Measurements from ENCODE around the gene CLDN6.
"Not testable (repeated sequence)": the region's sequence is repeated elsewhere in the genome, so short reads cannot be mapped to it uniquely, and the experiment has no call there.

Gene CLDN6

DNA sequence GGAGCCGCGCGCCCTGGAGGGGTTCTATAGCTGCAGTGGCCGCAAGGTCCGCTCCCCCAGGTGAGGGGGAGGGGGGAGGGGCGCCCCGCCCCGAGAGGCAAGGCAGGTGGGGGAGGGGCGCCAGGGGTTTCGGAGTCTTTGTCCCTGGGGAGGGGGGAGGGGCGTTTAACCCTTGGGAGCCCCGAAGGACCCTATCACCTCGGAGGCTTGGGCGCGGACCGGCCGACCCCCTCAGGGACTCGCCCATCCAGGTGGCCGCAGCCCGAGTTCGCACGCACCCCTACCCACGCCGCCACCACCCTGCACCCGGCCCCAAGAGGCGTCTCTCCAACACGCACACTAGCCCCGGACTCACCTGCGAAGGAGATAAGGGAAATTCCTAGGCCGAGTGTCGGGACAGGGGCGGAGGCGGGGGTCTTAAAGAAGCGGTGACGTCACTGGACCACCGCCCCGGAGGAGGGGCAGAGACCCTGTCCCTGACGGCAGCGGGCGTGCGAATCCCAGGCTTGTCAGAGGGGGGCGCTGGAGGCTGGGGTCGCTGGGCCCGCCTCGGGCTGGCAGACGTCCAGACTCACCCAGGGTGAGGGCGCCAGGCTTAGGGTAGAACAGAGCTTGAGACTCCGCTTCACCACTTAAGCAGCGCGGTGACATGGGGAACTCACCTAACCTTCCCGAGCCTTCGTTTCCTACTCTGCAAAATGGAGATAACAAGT is at the start of gene CLDN6:
Gene CLDN6 (minus strand): TSS at position 390 of the 713 bp plus-strand sequence. CDS start 2,162 bp downstream, outside the sequence.
- peak; percentile 51 for DNase-seq (ENCODE audit: low spot score)

DNA sequence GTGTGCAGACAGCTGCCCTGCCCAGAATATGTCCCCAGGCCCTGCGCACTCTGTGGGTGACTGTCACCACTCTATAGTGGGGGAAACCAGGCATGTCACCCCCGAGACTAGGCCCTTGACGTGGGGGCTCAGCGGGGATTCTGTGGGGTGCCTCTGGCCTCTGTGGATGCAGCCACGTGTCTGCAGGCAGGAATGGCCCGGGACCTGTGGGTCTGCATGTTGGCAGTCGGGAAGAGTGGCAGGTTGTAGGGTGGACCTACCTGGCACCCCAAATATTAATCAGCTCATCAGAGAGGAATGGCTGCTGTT is 48.4 kb upstream of the CLDN6 start:
- no peak for DNase-seq (ENCODE audit: low spot score)

DNA sequence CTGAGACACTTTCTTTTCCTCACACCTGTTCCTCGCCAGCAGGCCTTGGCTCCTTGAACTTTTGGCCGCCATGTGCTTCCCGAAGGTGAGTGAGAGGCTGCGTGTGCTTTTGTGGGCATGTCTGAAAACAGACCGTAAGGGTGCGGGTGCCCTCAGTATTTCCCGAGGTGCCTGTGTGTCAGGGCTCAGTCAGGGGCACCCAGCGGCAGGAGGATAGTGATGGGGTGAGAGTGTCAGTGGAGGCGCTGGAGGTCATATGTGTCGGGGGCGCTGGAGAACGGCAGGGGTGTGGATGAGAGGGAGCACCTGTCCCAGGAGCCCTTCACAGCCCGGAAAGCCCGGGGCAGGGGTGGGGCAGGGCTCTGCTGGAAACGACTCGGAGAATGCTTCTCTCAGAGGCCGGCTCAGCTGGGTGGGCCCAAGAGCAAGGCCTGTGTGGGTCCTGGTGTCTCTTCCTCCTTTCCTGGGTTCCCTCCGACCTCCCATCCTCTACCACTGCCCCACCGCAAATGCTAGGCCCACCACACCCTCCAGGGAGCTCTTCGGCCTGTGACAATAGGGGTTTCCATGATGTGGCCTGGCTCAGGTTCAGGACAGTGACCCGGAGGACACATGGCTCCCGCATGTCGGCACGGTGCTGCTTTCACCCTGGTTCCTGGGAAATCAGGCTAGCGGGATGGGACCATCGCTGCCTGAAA is 47.9 kb upstream of the CLDN6 start:
- no peak for DNase-seq (ENCODE audit: low spot score)

DNA sequence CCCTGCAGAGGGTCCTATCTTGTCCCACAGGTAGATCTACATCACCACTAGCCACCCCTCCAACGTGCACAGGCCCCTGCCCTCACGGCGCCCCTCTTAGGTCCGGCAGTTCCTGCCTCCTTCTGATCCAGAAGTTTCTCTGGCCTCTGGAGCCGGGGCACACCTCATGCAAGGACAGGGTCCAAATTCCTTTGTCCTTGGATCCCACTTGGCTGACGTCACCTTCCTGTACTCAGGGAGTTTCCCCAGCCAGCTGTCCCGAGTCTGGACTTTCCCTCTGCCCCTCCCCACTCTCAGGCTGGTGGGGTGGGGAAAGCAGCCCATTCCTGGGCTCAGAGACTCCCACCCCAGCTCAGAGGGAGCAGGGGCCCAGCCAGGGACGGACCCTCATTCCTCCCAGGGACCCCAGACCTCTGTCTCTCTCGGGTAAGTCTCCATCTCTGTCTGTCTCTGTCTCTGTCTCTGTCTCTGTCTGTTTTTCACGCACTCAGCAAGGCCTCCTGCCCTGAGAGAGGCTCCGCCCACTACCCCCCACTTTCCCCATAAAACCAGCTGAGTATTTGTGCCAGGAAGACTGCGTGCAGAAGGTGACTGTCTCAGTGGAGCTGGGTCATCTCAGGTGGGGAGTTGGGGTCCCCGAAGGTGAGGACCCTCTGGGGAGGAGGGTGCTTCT is 47.2 kb upstream of the CLDN6 start, which contains the start of gene IL32:
Gene IL32 (plus strand): TSS at position 572 of the 673 bp plus-strand sequence. CDS start 172 bp downstream, outside the sequence.
- no peak for DNase-seq (ENCODE audit: low spot score)

DNA sequence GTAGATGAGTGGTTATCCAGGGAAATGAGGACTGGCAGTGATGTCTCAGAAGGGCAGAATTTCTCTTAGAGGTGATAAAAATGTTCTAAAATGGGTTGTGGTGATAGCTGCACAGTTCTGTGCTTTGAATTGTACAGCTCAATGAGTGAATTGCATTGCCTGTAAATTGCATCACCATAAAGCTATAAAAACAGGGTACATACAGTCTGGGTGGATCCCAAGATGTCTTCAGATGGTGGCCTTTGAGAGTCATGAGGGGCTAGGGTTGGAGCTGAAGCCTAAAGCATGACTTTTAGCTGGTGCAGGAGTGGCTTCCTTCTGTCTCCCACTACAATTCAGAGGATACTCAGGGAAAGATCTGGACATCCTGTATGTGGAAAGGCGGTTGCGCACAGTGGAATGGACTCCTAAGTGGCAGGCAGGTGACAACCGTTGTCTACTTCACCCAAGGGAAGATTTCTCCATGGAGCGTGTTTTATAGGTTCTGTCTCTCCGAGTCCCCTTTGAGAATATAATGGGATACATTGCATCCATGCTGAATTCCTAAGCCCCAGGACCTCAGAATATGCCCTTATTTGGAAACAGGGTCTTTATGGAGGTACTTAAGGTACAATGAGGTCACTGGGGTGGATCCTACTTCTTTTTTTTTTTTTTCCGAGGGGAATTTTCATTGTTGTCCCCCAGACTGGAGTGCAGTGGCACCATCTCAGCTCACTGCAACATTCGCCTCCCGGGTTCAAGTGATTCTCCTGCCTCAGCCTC is 45.8 kb upstream of the CLDN6 start:
- DNase-seq (ENCODE audit: low spot score), result no peak

- DNase-seq (ENCODE audit: low spot score), result no peak
These were observed 44.6 kb upstream of the CLDN6 start for GRCh38 chr16:3062553-3062952.

DNA sequence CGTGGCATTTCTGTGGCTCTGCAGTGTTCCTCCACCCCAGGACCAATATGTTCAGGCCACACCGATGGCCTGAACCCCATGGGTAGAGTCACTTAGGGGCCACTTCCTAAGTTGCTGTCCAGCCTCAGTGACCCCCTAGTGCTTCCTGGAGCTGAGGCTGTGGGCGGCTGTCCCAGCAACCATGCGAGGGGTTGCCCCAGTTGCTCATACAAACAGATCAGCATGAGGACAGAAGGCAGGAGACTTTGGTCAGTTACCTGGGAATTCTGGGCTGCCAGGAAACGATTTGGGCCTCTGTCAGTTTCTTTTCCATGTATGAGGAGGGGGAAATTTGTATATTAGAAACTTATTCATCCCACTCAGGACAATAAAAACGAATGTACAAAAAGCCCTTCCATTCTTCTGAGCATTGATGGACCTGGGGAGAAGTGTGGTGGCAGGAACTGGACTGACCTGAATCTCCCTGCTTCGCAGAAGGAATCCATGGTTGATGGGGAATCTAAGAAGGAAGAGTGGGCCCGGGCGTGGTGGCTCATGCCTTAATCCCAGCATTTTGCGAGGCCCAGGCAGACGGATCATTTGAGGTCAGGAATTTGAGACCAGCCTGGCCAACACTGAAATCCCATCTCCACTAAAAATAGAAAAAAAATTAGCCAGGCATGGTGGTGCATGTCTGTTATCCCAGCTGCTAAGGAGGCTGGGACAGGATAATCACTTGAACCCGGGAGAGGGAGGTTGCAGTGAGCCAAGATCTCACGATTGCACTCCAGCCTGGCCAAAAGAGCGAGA is 42.5 kb upstream of the CLDN6 start:
- no peak for DNase-seq (ENCODE audit: low spot score)

GRCh38 chr16:3059723-3060242 is 41.8 kb upstream of the CLDN6 start:
- no peak for DNase-seq (ENCODE audit: low spot score)

GRCh38 chr16:3059041-3059722 is 41.2 kb upstream of the CLDN6 start:
- peak; percentile 76 for DNase-seq (ENCODE audit: low spot score)

GRCh38 chr16:3058139-3059030 is 40.4 kb upstream of the CLDN6 start:
- DNase-seq (ENCODE audit: low spot score), result peak; percentile 8

DNA sequence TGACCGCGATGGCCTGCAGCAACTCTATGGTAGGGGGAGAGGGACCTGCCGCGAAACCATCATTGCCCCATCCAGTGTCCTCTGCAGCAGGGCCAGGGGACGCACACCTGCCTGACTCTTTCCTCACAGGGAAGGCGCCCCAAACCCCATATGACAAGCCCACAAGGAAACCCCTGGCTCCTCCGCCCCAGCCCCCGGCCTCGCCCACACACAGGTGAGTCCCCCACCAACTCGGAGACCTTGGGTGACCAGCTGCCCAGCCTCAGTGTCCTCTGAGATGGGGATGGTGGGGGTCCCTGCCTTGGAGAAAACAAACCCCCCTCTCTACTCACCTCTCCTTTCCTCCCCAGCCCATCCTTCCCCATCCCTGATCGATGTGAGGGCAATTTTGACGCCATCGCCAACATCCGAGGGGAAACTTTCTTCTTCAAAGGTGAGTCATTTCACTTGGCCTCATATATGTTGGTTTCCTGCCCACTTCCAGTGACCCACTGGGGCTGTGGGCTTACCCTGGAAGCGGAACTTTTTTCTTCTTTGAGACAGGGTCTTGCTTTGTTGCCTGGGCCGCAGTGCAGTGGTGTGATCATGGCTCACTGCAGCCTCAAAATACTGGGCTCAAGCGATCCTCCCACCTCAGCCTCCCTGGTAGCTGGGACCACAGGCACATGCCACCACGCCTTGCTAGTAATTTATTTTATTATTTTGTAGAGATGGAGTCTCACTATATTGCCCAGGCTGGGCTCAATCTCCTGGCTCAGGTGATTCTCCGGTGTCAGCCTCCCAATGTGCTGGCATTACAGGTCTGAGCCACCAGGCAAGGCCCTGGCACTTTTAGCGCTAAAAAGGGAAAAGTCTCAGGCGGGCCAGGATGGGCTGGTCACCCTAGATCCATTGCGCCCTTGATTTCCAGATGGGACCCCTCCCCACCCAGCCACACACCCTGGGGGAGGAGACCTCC is 39.5 kb upstream of the CLDN6 start:
- no peak for DNase-seq (ENCODE audit: low spot score)

GRCh38 chr16:3056336-3057180 is 38.6 kb upstream of the CLDN6 start:
- DNase-seq (ENCODE audit: low spot score), result no peak

- DNase-seq (ENCODE audit: low spot score), result not testable (repeated sequence)
These were observed 37.7 kb upstream of the CLDN6 start for GRCh38 chr16:3055734-3056115.

GRCh38 chr16:3054965-3055733 is 37.2 kb upstream of the CLDN6 start:
- DNase-seq (ENCODE audit: low spot score), result no peak

GRCh38 chr16:3053330-3053710 is 35.3 kb upstream of the CLDN6 start:
- not testable (repeated sequence) for DNase-seq (ENCODE audit: low spot score)

DNA sequence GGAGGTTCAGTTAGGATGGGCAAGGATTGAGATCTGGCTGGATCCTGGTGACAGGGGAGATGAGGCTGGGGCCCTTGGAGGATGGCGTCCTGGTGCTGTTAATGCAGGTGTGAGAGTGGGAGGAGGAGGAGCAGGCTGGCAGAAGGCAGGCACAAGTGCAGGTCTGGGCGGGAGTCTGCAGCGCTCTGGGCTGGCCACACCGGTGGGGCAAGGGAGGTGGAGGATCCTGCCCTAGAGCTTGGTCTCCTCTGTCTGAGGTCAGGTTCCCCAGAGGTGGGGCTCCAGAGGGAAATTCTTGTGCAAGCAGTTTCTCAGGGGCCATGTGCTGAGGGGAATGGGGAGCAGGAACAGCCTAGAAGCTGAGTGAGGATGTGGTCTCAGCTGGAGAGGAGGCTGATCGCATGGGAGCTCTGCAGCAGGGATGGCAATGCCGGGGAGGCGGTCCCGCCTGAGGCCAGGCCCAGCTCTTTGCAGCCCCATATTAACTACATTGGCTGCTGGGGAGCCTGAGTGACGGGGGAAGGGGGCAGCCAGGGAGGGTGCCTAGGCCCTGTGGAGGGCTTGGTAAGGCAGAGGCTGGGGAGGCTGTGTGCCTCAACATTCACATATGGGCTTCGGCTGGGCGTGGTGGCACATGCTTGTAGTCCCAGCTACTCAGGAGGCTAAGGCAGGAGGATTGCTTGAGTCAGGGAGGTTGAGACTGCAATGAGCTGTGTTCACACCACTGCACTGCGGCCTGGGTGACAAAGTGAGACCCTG is 34.8 kb upstream of the CLDN6 start:
- DNase-seq (ENCODE audit: low spot score), result not testable (repeated sequence)

Measured in hematopoietic multipotent progenitor cell treated with erythropoietin and hydrocortisone succinate and interleukin-3 and kit ligand, for 17 days (in vitro differentiated cells).